Neuronal stem cell (in vitro differentiated cells): Measurements from ENCODE around the gene ZSWIM6.

Experiments
- DNase-seq: peaks from one replicate; pipeline ENCODE4 v3.0.0-alpha.2; 2013; ENCODE audit warnings: low spot score
- H2AFZ ChIP-seq: one replicate; pipeline ENCODE4 v1.6.1; 2013; ENCODE audit warnings: mild to moderate bottlenecking, low read length, inconsistent platforms
- H2AK5ac ChIP-seq: 2 replicates; pipeline ENCODE4 v1.6.1; 2013; ENCODE audit warnings: low read depth, mild to moderate bottlenecking, inconsistent platforms, low read length, moderate library complexity, mixed read lengths
- H2BK120ac ChIP-seq: 2 replicates; pipeline ENCODE4 v1.6.1; 2013; ENCODE audit warnings: low read depth, mild to moderate bottlenecking, inconsistent platforms, low read length, moderate library complexity, mixed read lengths
- H2BK12ac ChIP-seq: one replicate; pipeline ENCODE4 v1.6.1; 2013; ENCODE audit warnings: low read length, inconsistent platforms
- H2BK15ac ChIP-seq: 2 replicates; pipeline ENCODE4 v1.6.1; 2013; ENCODE audit warnings: mild to moderate bottlenecking, low read length, inconsistent platforms, mixed read lengths
- H2BK5ac ChIP-seq: one replicate; pipeline ENCODE4 v1.6.1; 2013; ENCODE audit warnings: inconsistent platforms, mild to moderate bottlenecking, low read length, moderate library complexity
- H3K14ac ChIP-seq: one replicate; pipeline ENCODE4 v1.6.1; 2013; ENCODE audit warnings: low read length, inconsistent platforms
- H3K18ac ChIP-seq: 2 replicates; pipeline ENCODE4 v1.6.1; 2013; ENCODE audit warnings: low read length, inconsistent platforms
- H3K23ac ChIP-seq: 2 replicates; pipeline ENCODE4 v1.6.1; 2013; ENCODE audit warnings: low read depth, mild to moderate bottlenecking, mixed read lengths, low read length, inconsistent platforms; ENCODE audit not compliant: poor library complexity
- H3K27ac ChIP-seq: replicated peaks from 3 replicates; pipeline ENCODE4 v1.5.1; 2013; ENCODE audit warnings: low read length, inconsistent platforms
- H3K27me3 ChIP-seq, 3 experiments: 2 replicates each; pipeline ENCODE4 v1.6.1; 2013; ENCODE audit warnings: low read length in 3 of 3, mild to moderate bottlenecking in 2 of 3, inconsistent platforms in 1 of 3, low read depth in 1 of 3, mixed read lengths in 1 of 3, moderate library complexity in 1 of 3; ENCODE audit not compliant: control insufficient read depth in 3 of 3, insufficient read depth in 3 of 3
- H3K36me3 ChIP-seq, 2 donors: replicated peaks in 1 of 2; 2 replicates each; pipeline ENCODE4 v1.6.1; 2013; ENCODE audit warnings: low read length in 2 of 2; ENCODE audit not compliant: control insufficient read depth in 2 of 2, insufficient read depth in 2 of 2
- H3K4ac ChIP-seq: 2 replicates; pipeline ENCODE4 v1.6.1; 2013; ENCODE audit warnings: inconsistent platforms, mild to moderate bottlenecking, low read length, moderate library complexity
- H3K4me1 ChIP-seq, 2 donors: 1 replicate in 1 of 2; 2 replicates in 1 of 2; pipeline ENCODE4 v1.6.1; 2013; ENCODE audit warnings: low read length in 2 of 2, low read depth in 1 of 2; ENCODE audit not compliant: control insufficient read depth in 2 of 2, insufficient read depth in 1 of 2
- H3K4me2 ChIP-seq: one replicate; pipeline ENCODE4 v1.6.1; 2013; ENCODE audit warnings: mild to moderate bottlenecking, low read length, inconsistent platforms; ENCODE audit not compliant: insufficient read depth, poor library complexity, severe bottlenecking
- H3K4me3 ChIP-seq, 2 donors: 2 replicates each; pipeline ENCODE4 v1.5.1; 2013; ENCODE audit warnings: low read length in 2 of 2, mild to moderate bottlenecking in 2 of 2, inconsistent platforms in 1 of 2, moderate library complexity in 1 of 2
- H3K79me1 ChIP-seq: one replicate; pipeline ENCODE4 v1.6.1; 2013; ENCODE audit warnings: low read depth, mild to moderate bottlenecking, inconsistent platforms, low read length, moderate library complexity
- H3K9ac ChIP-seq: one replicate; pipeline ENCODE4 v1.6.1; 2013; ENCODE audit warnings: mild to moderate bottlenecking, low read depth, low read length, inconsistent platforms; ENCODE audit not compliant: poor library complexity
- H3K9me3 ChIP-seq, 2 donors: replicated peaks in 1 of 2; 2 replicates each; pipeline versions ENCODE3 to v1.6.1; 2013; ENCODE audit warnings: low read length in 2 of 2, mild to moderate bottlenecking in 2 of 2, inconsistent platforms in 1 of 2, low read depth in 1 of 2, mixed read lengths in 1 of 2, moderate library complexity in 1 of 2; ENCODE audit not compliant: control insufficient read depth in 2 of 2, insufficient read depth in 1 of 2
- H4K8ac ChIP-seq: one replicate; pipeline ENCODE4 v1.6.1; 2013; ENCODE audit warnings: low read depth, mild to moderate bottlenecking, inconsistent platforms, low read length, moderate library complexity
- H4K91ac ChIP-seq: one replicate; pipeline ENCODE4 v1.6.1; 2013; ENCODE audit warnings: low read length, low read depth, mild to moderate bottlenecking, inconsistent platforms; ENCODE audit not compliant: poor library complexity
- WGBS, 2 donors: extraction: QIAGEN DNeasy Blood & Tissue Kit; methylation state at CpG; one replicate each; pipeline ENCODE4 v1.1.7; 2013; ENCODE audit warnings: missing lambda C conversion rate in 2 of 2, mixed read lengths in 1 of 2; ENCODE audit not compliant: insufficient read length in 2 of 2, insufficient replicate concordance in 1 of 2; ENCODE audit errors: extremely low coverage in 2 of 2; 5-methylcytosine and 5-hydroxymethylcytosine counted together

Gene ZSWIM6

DNA sequence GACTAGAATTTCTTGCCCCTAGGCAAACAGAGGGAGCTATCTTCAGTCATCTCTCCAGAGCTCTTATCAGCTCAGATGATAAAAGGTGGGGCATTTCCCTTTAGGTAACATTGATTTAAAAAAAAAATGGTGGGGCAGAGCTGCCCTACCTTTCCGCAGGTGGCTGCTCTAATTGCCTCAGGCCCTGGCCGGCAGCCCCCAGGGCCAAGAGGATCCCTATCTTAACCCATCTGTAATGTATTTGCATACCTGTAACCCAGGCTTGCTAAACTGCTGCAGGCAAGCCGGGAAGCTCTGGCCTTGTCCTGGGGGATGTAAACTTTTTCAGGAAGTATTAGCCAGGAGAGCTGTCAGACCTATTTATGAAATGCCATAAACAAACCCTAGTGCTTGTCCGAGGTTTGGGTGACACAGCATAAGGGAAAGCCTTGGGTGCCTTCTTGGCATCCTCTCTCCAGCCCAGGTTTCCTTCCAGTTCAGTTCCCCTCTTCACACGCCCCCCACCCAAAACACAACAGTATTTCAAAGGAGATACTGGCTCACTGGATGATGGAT is 20.9 kb upstream of the ZSWIM6 start:
- Histone ChIP-seq H3K4me1 (no peaks in the 10 kb centered on the region), H3K4me2 (no peak overlapping the region), H2BK12ac (no peak overlapping the region), H2BK120ac (no peak overlapping the region), H3K23ac (no peak overlapping the region), H2BK5ac (no peak overlapping the region), H3K36me3 (no peaks in the 10 kb centered on the region), H2AK5ac (no peak overlapping the region), H3K79me1 (no peaks in the 10 kb centered on the region), H2AFZ (no peak overlapping the region), H3K14ac (no peak overlapping the region), H3K9ac (no peak overlapping the region), H3K18ac (no peak overlapping the region), H4K91ac (no peak overlapping the region), H3K4me3 (no peak overlapping the region), H4K8ac (no peak overlapping the region), H3K4ac (no peak overlapping the region), H3K9me3 (no peaks in the 10 kb centered on the region), H2BK15ac (no peak overlapping the region), H3K27me3 (no peaks in the 10 kb centered on the region), H3K27ac (no peak overlapping the region)
- no CpG with 5 or more reads among the region's 5 CpGs for WGBS, 2 donors
- no peak for DNase-seq

DNA sequence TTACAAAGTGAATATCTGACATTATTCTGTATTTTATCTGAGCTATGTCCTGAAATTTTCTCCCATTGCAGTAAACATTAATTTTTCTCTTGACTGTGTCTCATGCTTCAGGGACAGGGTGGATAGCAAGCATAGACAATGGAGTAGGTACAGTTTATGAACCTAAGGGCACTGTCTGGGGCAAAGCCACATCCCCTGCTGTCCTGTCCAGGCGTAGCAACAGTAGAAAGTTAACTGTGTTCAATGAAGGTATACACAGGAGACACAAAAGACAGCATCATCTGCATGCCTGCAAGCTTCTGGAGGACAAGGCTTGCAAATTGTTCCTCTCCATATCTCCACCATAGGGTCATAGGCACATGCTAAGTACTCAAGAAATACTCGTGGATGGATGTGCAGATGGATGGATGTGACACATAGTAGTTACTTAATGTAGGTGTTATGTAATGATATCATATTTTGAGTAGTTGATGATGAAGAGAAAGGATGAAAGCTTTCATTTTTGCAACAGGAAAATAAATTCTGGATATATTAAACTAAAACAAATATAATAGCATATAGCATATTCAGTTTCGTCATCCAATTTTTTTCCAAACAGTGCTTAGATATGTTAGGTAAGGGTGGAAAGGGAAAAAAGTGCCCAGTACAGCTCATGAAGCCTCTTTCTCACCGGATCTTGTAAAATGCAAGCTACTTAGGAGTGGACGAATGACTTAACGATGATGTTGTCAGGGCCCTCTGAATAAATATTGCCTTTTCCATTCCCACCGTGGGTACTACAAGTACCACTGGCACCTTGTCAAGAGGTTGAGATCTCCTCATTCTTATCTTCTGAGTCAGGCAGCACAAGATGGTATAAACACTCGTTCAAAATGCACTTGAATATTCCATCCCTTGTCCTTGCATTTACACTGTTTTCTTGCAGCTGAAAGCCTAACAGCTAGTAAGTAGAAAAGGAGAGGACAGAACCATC is 19.9 kb upstream of the ZSWIM6 start:
- Histone ChIP-seq H2BK15ac (no peak overlapping the region), H2AK5ac (no peak overlapping the region), H3K4ac (no peak overlapping the region), H3K23ac (no peak overlapping the region), H3K36me3 (no peaks in the 10 kb centered on the region), H3K79me1 (no peaks in the 10 kb centered on the region), H3K18ac (no peak overlapping the region), H3K27ac (no peak overlapping the region), H4K91ac (no peak overlapping the region), H3K14ac (no peak overlapping the region), H3K4me1 (no peaks in the 10 kb centered on the region), H3K27me3 (no peaks in the 10 kb centered on the region), H3K9me3 (no peaks in the 10 kb centered on the region), H4K8ac (no peak overlapping the region), H3K4me2 (no peak overlapping the region), H2BK120ac (no peak overlapping the region), H2BK12ac (no peak overlapping the region), H2AFZ (no peak overlapping the region), H3K4me3 (no peak overlapping the region), H2BK5ac (no peak overlapping the region), H3K9ac (no peak overlapping the region)
- DNase-seq = no peak
- no CpG with 5 or more reads among the region's 8 CpGs for WGBS, 2 donors

DNA sequence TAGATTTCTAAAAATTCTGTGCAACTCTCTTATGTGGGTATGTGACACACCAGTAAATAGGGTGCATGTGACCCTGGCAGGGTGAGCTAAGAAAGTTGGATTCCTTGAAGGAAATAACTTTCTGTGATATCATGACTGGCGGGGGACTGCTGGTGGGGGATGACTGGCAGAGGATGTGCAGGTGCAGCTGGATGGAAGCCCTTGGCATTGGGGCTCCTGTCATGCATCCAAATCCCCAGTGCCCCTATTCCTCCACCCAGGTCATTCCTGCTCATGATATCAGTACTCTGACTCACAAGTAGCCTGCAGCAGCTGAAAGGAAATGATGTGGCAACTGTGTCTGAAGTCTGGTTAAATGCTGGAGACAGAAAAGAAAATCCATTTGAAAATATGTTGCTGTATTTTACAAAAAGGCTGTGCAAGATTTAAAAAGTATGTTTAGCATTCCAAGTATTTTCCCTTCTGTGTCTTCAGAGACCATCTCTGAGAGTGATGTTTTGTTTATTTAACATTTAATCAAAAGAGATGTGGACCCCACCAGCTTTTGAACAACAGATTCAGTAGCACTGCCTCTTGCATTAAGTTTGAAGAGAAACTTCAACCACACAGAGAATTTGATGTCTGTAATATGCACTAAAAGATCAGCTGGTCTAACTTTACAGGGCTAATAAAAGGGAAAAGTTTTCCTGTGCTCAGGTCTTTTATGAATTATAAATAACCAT is 17.9 kb upstream of the ZSWIM6 start:
- H3K14ac ChIP-seq = no peak overlapping the region
- WGBS, 2 donors = no CpG with 5 or more reads among the region's 1 CpG
- H3K27ac ChIP-seq = no peak overlapping the region
- peaks cover 0 to 2% of the 10 kb centered on the region in 2 donors for H3K4me1 ChIP-seq
- no peak overlapping the region for H2BK120ac ChIP-seq
- no peaks in the 10 kb centered on the region for H3K36me3 ChIP-seq
- H2BK12ac ChIP-seq = no peak overlapping the region
- H3K4me3 ChIP-seq = no peak overlapping the region
- H3K79me1 ChIP-seq = no peaks in the 10 kb centered on the region
- no peak overlapping the region for H3K9ac ChIP-seq
- H2BK5ac ChIP-seq = no peak overlapping the region
- no peak overlapping the region for H2AK5ac ChIP-seq
- no peaks in the 10 kb centered on the region for H3K9me3 ChIP-seq
- no peak overlapping the region for H3K18ac ChIP-seq
- H2AFZ ChIP-seq = peak overlapping the region; percentile 16
- H3K27me3 ChIP-seq = no peaks in the 10 kb centered on the region
- DNase-seq = no peak
- no peak overlapping the region for H3K23ac ChIP-seq
- no peak overlapping the region for H4K8ac ChIP-seq
- H4K91ac ChIP-seq = no peak overlapping the region
- H3K4me2 ChIP-seq = no peak overlapping the region
- no peak overlapping the region for H2BK15ac ChIP-seq
- H3K4ac ChIP-seq = no peak overlapping the region

GRCh38 chr5:61318376-61318775 is 13.7 kb upstream of the ZSWIM6 start:
- no peaks in the 10 kb centered on the region for H3K9me3 ChIP-seq
- no peaks in the 10 kb centered on the region for H3K27me3 ChIP-seq
- H3K4me2 ChIP-seq = no peak overlapping the region
- no peak for DNase-seq
- H2BK12ac ChIP-seq = no peak overlapping the region
- no CpG with 5 or more reads among the region's 3 CpGs for WGBS, 2 donors
- H3K23ac ChIP-seq = no peak overlapping the region
- no peak overlapping the region for H2BK15ac ChIP-seq
- no peaks in the 10 kb centered on the region for H3K36me3 ChIP-seq
- H3K27ac ChIP-seq = no peak overlapping the region
- H2AFZ ChIP-seq = no peak overlapping the region
- H3K14ac ChIP-seq = no peak overlapping the region
- H4K8ac ChIP-seq = no peak overlapping the region
- H2AK5ac ChIP-seq = no peak overlapping the region
- no peak overlapping the region for H3K9ac ChIP-seq
- H3K18ac ChIP-seq = no peak overlapping the region
- H4K91ac ChIP-seq = no peak overlapping the region
- no peaks in the 10 kb centered on the region for H3K79me1 ChIP-seq
- H3K4me1 ChIP-seq = peaks cover 2 to 7% of the 10 kb centered on the region in 2 donors
- H2BK5ac ChIP-seq = no peak overlapping the region
- no peak overlapping the region for H3K4ac ChIP-seq
- H2BK120ac ChIP-seq = no peak overlapping the region
- no peak overlapping the region for H3K4me3 ChIP-seq
